ENCODE data around the gene AEBP2. TPM values are rescaled to one million over a fixed set of nuclear protein-coding genes. Genes with fewer than 3 reads are reported as not detected.

Gene AEBP2
- total and polyA plus RNA-seq, 2 of the 13 experiments (the other 11 are each of a cell fraction or from before 2014, with no cell fraction given): 9.2 to 17.9 TPM

- TF ChIP-seq TFE3 (CRISPR knock-in tag; IDR thresholded peaks at IDR 0.05) (no peak), MAZ (IDR thresholded peaks at IDR 0.05; ENCODE audit: borderline replicate concordance, low read depth, low read length) (peak; percentile 78), MAZ (CRISPR knock-in tag; IDR thresholded peaks at IDR 0.05; ENCODE audit: low read depth) (peak; percentile 82), ZBTB37 (CRISPR knock-in tag; IDR thresholded peaks at IDR 0.05) (0 out of 2 replicates have a peak, but pooled peaks have one; percentile 31), DPF2 (CRISPR knock-in tag; IDR thresholded peaks at IDR 0.05; ENCODE audit: borderline replicate concordance, low read depth) (no peak), TERF1 (CRISPR knock-in tag; IDR thresholded peaks at IDR 0.05) (0 out of 2 replicates have a peak, but pooled peaks have one; percentile 58), ISX (CRISPR knock-in tag; conservative IDR thresholded peaks at IDR 0.05) (no peak), ZFP62 (CRISPR knock-in tag; IDR thresholded peaks at IDR 0.05) (no peak), RAD51 (IDR thresholded peaks at IDR 0.05; ENCODE audit: borderline replicate concordance) (no peak), ZNF496 (CRISPR knock-in tag; IDR thresholded peaks at IDR 0.05; ENCODE audit: insufficient replicate concordance) (no peak), ZNF33B (CRISPR knock-in tag; IDR thresholded peaks at IDR 0.05) (no peak), SATB2 (CRISPR knock-in tag; IDR thresholded peaks at IDR 0.05) (peak; percentile 58; the same call in 1 of the 2 replicates), GATAD1 (CRISPR knock-in tag; IDR thresholded peaks at IDR 0.05) (peak; percentile 73), ZBTB33 (CRISPR knock-in tag; IDR thresholded peaks at IDR 0.05) (peak; percentile 42; the same call in 1 of the 2 replicates), PCBP1 (IDR thresholded peaks at IDR 0.05; ENCODE audit: borderline replicate concordance, low read depth, low read length) (no peak), ZBTB7B (CRISPR knock-in tag; IDR thresholded peaks at IDR 0.05) (no peak; the same call in 1 of the 2 replicates), EZH2 (conservative IDR thresholded peaks at IDR 0.05; ENCODE audit: low read depth, low read length) (no peak), TBX2 (CRISPR knock-in tag; IDR thresholded peaks at IDR 0.05; ENCODE audit: borderline replicate concordance) (peak; percentile 31; the same call in 1 of the 2 replicates), U2AF2 (IDR thresholded peaks at IDR 0.05; ENCODE audit: low read depth, low read length) (no peak), ZNF775 (CRISPR knock-in tag; IDR thresholded peaks at IDR 0.05; ENCODE audit: borderline replicate concordance) (no peak), LBX2 (CRISPR knock-in tag; IDR thresholded peaks at IDR 0.05; ENCODE audit: borderline replicate concordance) (no peak), ZSCAN29 (CRISPR knock-in tag; conservative IDR thresholded peaks at IDR 0.05) (no peak)
Measured at GRCh38 chr12:19439059-19440018, at the start of gene AEBP2 (continued).
